Measurements from ENCODE around the gene GALNT12. TPM values are rescaled to one million over a fixed set of nuclear protein-coding genes. Genes with fewer than 3 reads are reported as not detected.

The GALNT12 gene
- total RNA-seq, 4 donors from 2014 or later = 0.55 to 1.6 (median 1.1) TPM

DNA sequence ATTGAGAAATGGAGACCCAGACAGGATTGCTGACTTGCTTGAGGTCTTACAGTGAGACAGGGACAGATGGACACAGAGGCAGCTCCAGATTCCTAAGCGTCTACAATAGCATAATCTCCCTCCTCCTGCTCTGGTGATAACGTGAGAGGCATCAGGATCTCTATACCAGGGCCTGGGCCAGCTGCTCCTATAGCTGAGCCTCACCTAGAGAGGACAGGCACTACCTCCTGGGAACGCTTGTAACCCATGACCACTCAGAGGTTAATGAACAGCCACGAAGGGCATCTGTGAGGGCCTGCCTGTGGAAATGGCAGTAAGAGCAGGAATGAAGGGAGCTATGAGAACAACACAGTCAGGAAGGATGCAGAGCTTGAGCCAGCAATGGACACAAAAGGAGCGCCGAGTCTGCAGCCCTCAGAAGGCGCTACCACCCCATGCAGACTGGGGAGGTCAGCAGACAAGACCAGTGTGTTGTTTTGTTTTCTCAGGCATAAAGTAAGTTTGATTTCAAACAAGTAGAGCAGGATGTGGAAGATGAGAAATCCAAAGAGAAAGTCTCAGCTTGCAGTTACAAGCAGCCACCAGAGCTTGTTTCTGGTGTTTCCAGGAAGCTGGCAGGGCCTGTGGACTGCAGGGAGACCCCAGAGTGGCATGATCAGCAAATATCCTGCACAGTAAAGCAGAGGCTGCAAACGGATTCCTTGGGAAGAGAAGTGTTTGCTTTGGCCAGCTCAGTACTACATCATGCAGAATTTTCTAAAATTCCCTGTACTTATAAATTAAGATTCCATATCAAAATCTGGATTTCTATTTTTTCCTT lies 28.5 kb upstream of the GALNT12 start:
- Histone ChIP-seq H3K36me3 (peaks cover 0 to 21% of the 10 kb centered on the region in 2 donors), H3K27me3 (no peaks in the 10 kb centered on the region), H3K27ac (no peak overlapping the region), H3K9me3 (no peaks in the 10 kb centered on the region), H3K4me1 (no peaks in the 10 kb centered on the region), H3K4me3 (no peak overlapping the region)
- TF ChIP-seq CTCF (IDR thresholded peaks at IDR 0.05 in 4 of 5, conservative IDR thresholded peaks at IDR 0.05 in 1 of 5) (no peak), POLR2A (IDR thresholded peaks at IDR 0.05) (no peak)
- in situ Hi-C loops (cut with MboI; ENCODE audit: low sequenced_read_pairs in 4 of 4) = loop anchor here in 2 of 4 donors (10.0 to 25.0 kb wide), 3 partner anchors 464 to 867 kb away; partner anchors contain the start of genes NANS (in 1 of the 2) and TRMO (in 1 of the 2)
- no peak for DNase-seq
- intact Hi-C loops (cut with DNase I; ENCODE audit: low total_unique reads) = loop anchor here (10.0 kb wide), 2 partner anchors 464 to 854 kb away; partner anchors contain the start of gene TRMO
- ATAC-seq = no peak

DNA sequence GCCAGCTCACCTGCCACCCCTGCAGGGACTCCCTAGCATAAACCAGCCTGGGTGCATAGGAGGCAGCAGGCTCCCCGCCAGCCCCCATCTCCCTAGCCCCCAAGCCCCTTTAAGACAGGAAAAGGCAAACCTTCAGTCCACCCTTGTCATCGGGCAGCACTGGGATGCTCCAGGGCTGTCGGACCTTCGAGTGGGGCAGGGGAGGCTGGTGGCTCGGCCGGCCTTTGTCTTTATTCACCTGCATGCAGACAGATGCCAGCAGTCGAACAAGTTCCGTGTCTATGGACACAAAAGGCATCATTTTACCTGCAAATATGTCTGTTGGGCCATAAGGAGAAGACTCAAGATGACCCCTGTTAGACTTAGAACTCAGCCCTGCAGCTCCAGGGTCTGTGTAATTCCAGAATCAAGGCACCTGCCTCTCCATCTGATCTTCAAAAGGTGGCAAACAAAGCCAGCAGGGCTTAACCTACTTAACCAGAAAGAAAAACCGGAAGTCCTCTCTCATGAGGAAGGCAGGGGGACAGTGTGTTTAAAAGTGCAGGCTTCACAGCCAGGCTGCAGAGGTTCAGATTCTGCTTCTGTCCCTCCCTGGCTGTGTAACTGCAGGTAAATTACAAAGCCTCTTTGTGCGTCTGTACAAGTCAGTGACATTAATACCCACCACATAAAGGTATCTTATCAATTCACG lies 27.3 kb upstream of the GALNT12 start:
- in situ Hi-C loops (cut with MboI; ENCODE audit: low sequenced_read_pairs in 4 of 4) (loop anchor here in 1 of 4 donors (25.0 kb wide), 2 partner anchors 718 to 868 kb away; partner anchors contain the start of genes NANS and TRMO), intact Hi-C loops (cut with DNase I; ENCODE audit: low total_unique reads) (no loop called here)
- no peaks in the 10 kb centered on the region for H3K4me1 ChIP-seq
- H3K4me3 ChIP-seq = no peak overlapping the region
- H3K9me3 ChIP-seq = no peaks in the 10 kb centered on the region
- no peak overlapping the region for H3K27ac ChIP-seq
- no peak for TF ChIP-seq CTCF (IDR thresholded peaks at IDR 0.05 in 4 of 5, conservative IDR thresholded peaks at IDR 0.05 in 1 of 5)
- no peak for TF ChIP-seq POLR2A (IDR thresholded peaks at IDR 0.05)
- H3K36me3 ChIP-seq = peaks cover 0 to 24% of the 10 kb centered on the region in 2 donors
- ATAC-seq (no peak), DNase-seq (no peak)
- H3K27me3 ChIP-seq = no peaks in the 10 kb centered on the region

GRCh38 chr9:98781588-98782383 lies 25.7 kb upstream of the GALNT12 start:
- TF ChIP-seq POLR2A (IDR thresholded peaks at IDR 0.05) (no peak), CTCF (IDR thresholded peaks at IDR 0.05 in 4 of 5, conservative IDR thresholded peaks at IDR 0.05 in 1 of 5) (no peak)
- Histone ChIP-seq H3K27me3 (no peaks in the 10 kb centered on the region), H3K9me3 (no peaks in the 10 kb centered on the region), H3K36me3 (peaks cover 0 to 24% of the 10 kb centered on the region in 2 donors), H3K4me1 (no peaks in the 10 kb centered on the region), H3K27ac (no peak overlapping the region), H3K4me3 (no peak overlapping the region)
- no peak for ATAC-seq
- in situ Hi-C loops (cut with MboI; ENCODE audit: low sequenced_read_pairs in 4 of 4) = loop anchor here in 1 of 4 donors (25.0 kb wide), 2 partner anchors 719 to 869 kb away; partner anchors contain the start of genes NANS and TRMO
- no peak for DNase-seq
- intact Hi-C loops (cut with DNase I; ENCODE audit: low total_unique reads) = no loop called here

GRCh38 chr9:98783518-98784226 lies 23.8 kb upstream of the GALNT12 start:
- intact Hi-C loops (cut with DNase I; ENCODE audit: low total_unique reads) (no loop called here), in situ Hi-C loops (cut with MboI; ENCODE audit: low sequenced_read_pairs in 4 of 4) (loop anchor here in 1 of 4 donors (25.0 kb wide), 2 partner anchors 721 to 871 kb away; partner anchors contain the start of genes NANS and TRMO)
- no peaks in the 10 kb centered on the region for H3K9me3 ChIP-seq
- DNase-seq = peak in 1 of 2 donors; percentile 39
- ATAC-seq = peak; percentile 42 to 51
- H3K27ac ChIP-seq = peak overlapping the region in 2 of 4 donors; percentile 13 to 33
- no peaks in the 10 kb centered on the region for H3K27me3 ChIP-seq
- H3K4me3 ChIP-seq = no peak overlapping the region
- TF ChIP-seq CTCF (IDR thresholded peaks at IDR 0.05 in 4 of 5, conservative IDR thresholded peaks at IDR 0.05 in 1 of 5) (no peak), POLR2A (IDR thresholded peaks at IDR 0.05) (no peak)
- H3K4me1 ChIP-seq = no peaks in the 10 kb centered on the region
- H3K36me3 ChIP-seq = peaks cover 0 to 24% of the 10 kb centered on the region in 2 donors

Measured in gastrocnemius medialis (tissue), 4 donors.